ENCODE results near the gene FAM111B. TPM values are rescaled to one million over a fixed set of nuclear protein-coding genes. Genes with fewer than 3 reads are reported as not detected.
"Not testable (repeated sequence)": the region's sequence is repeated elsewhere in the genome, so short reads cannot be mapped to it uniquely, and the experiment has no call there.

FAM111B gene
- total RNA-seq (10 to 100 TPM in 1 of 2 donors, 1 to 10 TPM in 1; 9.5 to 10.5 TPM), polyA plus RNA-seq (ENCODE audit: insufficient read length in 2 of 2) (1 to 10 TPM; 3.3 to 5.7 TPM)
- long read RNA-seq, donor 1: 0 reads
- long read RNA-seq, donor 2, partial matches to known transcripts: 0 of 1 reads
- long read RNA-seq, donor 2, other reads (novel, unspliced or antisense): 0 of 1 reads
- long read RNA-seq, donor 3, partial matches to known transcripts: 0 of 2 reads
- long read RNA-seq, donor 3, other reads (novel, unspliced or antisense): 0 of 2 reads
- long read RNA-seq, donor 4, partial matches to known transcripts: 0 of 2 reads
- long read RNA-seq, donor 4, other reads (novel, unspliced or antisense): 0 of 2 reads

- Histone ChIP-seq H3K9me3 (ENCODE audit: control insufficient read depth, insufficient read depth, low read length) (no peaks in the 10 kb centered on the region), H3K4me1 (ENCODE audit: control insufficient read depth, insufficient read depth, low read length) (peaks cover 19% of the 10 kb centered on the region), H3K27me3 (ENCODE audit: control insufficient read depth, insufficient read depth, low read length) (peaks cover 4% of the 10 kb centered on the region), H3K27ac (ENCODE audit: low read depth, low read length) (peak within 1 kb of the TSS; percentile 30), H3K4me3 (ENCODE audit: low read depth, low read length) (peak within 1 kb of the TSS; percentile 61), H3K36me3 (ENCODE audit: control insufficient read depth, insufficient read depth, low read length) (no peaks in the 10 kb centered on the region)
- peak in 5 of 6 donors; percentile 55 to 96 (median 66) for DNase-seq (ENCODE audit: low read depth in 4 of 6, low spot score in 6 of 6)
- WGBS (ENCODE audit: insufficient coverage): under 1% methylated on average over 58 of the region's 64 CpGs
Measured at GRCh38 chr11:59106363-59107336, at the start of gene FAM111B. Gene FAM111B, plus strand, starts transcription at chr11:59107237. Its CDS starts 2,389 bp downstream, at chr11:59109626.

- Histone ChIP-seq H3K4me1 (ENCODE audit: control insufficient read depth, insufficient read depth, low read length) (peaks cover 13% of the 10 kb centered on the region), H3K4me3 (ENCODE audit: low read depth, low read length) (peak overlapping the region; percentile 39)
- 2% methylated on average over 11 of the region's 27 CpGs for WGBS (ENCODE audit: insufficient coverage)
- H3K27ac ChIP-seq (ENCODE audit: low read depth, low read length); H3K9me3 ChIP-seq (ENCODE audit: control insufficient read depth, insufficient read depth, low read length); H3K27me3 ChIP-seq (ENCODE audit: control insufficient read depth, insufficient read depth, low read length); H3K36me3 ChIP-seq (ENCODE audit: control insufficient read depth, insufficient read depth, low read length): not testable (repeated sequence)
- DNase-seq (ENCODE audit: low read depth in 4 of 6, low spot score in 6 of 6): peak; percentile 68 to 97 (median 82)
Measured at GRCh38 chr11:59058120-59059033, 48.7 kb upstream of the FAM111B start.

- not testable (repeated sequence) for H3K9me3 ChIP-seq (ENCODE audit: control insufficient read depth, insufficient read depth, low read length); H3K4me3 ChIP-seq (ENCODE audit: low read depth, low read length); H3K27ac ChIP-seq (ENCODE audit: low read depth, low read length); H3K36me3 ChIP-seq (ENCODE audit: control insufficient read depth, insufficient read depth, low read length); DNase-seq (ENCODE audit: low read depth in 4 of 6, low spot score in 6 of 6)
- H3K4me1 ChIP-seq (ENCODE audit: control insufficient read depth, insufficient read depth, low read length): peaks cover 13% of the 10 kb centered on the region
- 70% methylated on average over 3 of the region's 3 CpGs for WGBS (ENCODE audit: insufficient coverage)
- peaks cover 11% of the 10 kb centered on the region for H3K27me3 ChIP-seq (ENCODE audit: control insufficient read depth, insufficient read depth, low read length)
Measured at GRCh38 chr11:59060096-59060495, 46.9 kb upstream of the FAM111B start.

- Histone ChIP-seq H3K4me3 (ENCODE audit: low read depth, low read length) (no peak overlapping the region), H3K9me3 (ENCODE audit: control insufficient read depth, insufficient read depth, low read length) (no peaks in the 10 kb centered on the region), H3K4me1 (ENCODE audit: control insufficient read depth, insufficient read depth, low read length) (peaks cover 13% of the 10 kb centered on the region), H3K36me3 (ENCODE audit: control insufficient read depth, insufficient read depth, low read length) (no peaks in the 10 kb centered on the region), H3K27me3 (ENCODE audit: control insufficient read depth, insufficient read depth, low read length) (peaks cover 11% of the 10 kb centered on the region), H3K27ac (ENCODE audit: low read depth, low read length) (no peak overlapping the region)
- WGBS (ENCODE audit: insufficient coverage): 44% methylated on average over 45 of the region's 56 CpGs
- DNase-seq (ENCODE audit: low read depth in 4 of 6, low spot score in 6 of 6): peak in 2 of 6 donors; percentile 22 to 39
Measured at GRCh38 chr11:59062602-59063529, 44.2 kb upstream of the FAM111B start.

GRCh38 chr11:59063996-59064727 lies 42.9 kb upstream of the FAM111B start:
- not testable (repeated sequence) for H3K27ac ChIP-seq (ENCODE audit: low read depth, low read length); DNase-seq (ENCODE audit: low read depth in 4 of 6, low spot score in 6 of 6); H3K4me1 ChIP-seq (ENCODE audit: control insufficient read depth, insufficient read depth, low read length); H3K4me3 ChIP-seq (ENCODE audit: low read depth, low read length); H3K9me3 ChIP-seq (ENCODE audit: control insufficient read depth, insufficient read depth, low read length); H3K36me3 ChIP-seq (ENCODE audit: control insufficient read depth, insufficient read depth, low read length)
- peaks cover 11% of the 10 kb centered on the region for H3K27me3 ChIP-seq (ENCODE audit: control insufficient read depth, insufficient read depth, low read length)
- 89% methylated on average over 12 of the region's 14 CpGs for WGBS (ENCODE audit: insufficient coverage)

- no peaks in the 10 kb centered on the region for H3K4me1 ChIP-seq (ENCODE audit: control insufficient read depth, insufficient read depth, low read length)
- no CpG with 5 or more reads among the region's 1 CpG for WGBS (ENCODE audit: insufficient coverage)
- H3K27ac ChIP-seq (ENCODE audit: low read depth, low read length): no peak overlapping the region
- no peaks in the 10 kb centered on the region for H3K27me3 ChIP-seq (ENCODE audit: control insufficient read depth, insufficient read depth, low read length)
- no peak for DNase-seq (ENCODE audit: low read depth in 4 of 6, low spot score in 6 of 6)
- H3K4me3 ChIP-seq (ENCODE audit: low read depth, low read length): no peak overlapping the region
- no peaks in the 10 kb centered on the region for H3K36me3 ChIP-seq (ENCODE audit: control insufficient read depth, insufficient read depth, low read length)
- H3K9me3 ChIP-seq (ENCODE audit: control insufficient read depth, insufficient read depth, low read length): no peaks in the 10 kb centered on the region
Measured at GRCh38 chr11:59069087-59069486, 38.0 kb upstream of the FAM111B start.

GRCh38 chr11:59076876-59077571 lies 30.0 kb upstream of the FAM111B start:
- Histone ChIP-seq H3K4me3 (ENCODE audit: low read depth, low read length) (no peak overlapping the region), H3K9me3 (ENCODE audit: control insufficient read depth, insufficient read depth, low read length) (peaks cover 1% of the 10 kb centered on the region), H3K27ac (ENCODE audit: low read depth, low read length) (no peak overlapping the region), H3K36me3 (ENCODE audit: control insufficient read depth, insufficient read depth, low read length) (no peaks in the 10 kb centered on the region), H3K27me3 (ENCODE audit: control insufficient read depth, insufficient read depth, low read length) (no peaks in the 10 kb centered on the region), H3K4me1 (ENCODE audit: control insufficient read depth, insufficient read depth, low read length) (no peaks in the 10 kb centered on the region)
- WGBS (ENCODE audit: insufficient coverage): 98% methylated on average over 3 of the region's 8 CpGs
- no peak for DNase-seq (ENCODE audit: low read depth in 4 of 6, low spot score in 6 of 6)

GRCh38 chr11:59078435-59078834 lies 28.6 kb upstream of the FAM111B start:
- H3K4me1 ChIP-seq (ENCODE audit: control insufficient read depth, insufficient read depth, low read length): no peaks in the 10 kb centered on the region
- WGBS (ENCODE audit: insufficient coverage): no CpG with 5 or more reads among the region's 2 CpGs
- H3K27me3 ChIP-seq (ENCODE audit: control insufficient read depth, insufficient read depth, low read length): no peaks in the 10 kb centered on the region

More at GRCh38 chr11:59078435-59078834, 28.6 kb upstream of the FAM111B start:
- no peak overlapping the region for H3K4me3 ChIP-seq (ENCODE audit: low read depth, low read length)
- H3K9me3 ChIP-seq (ENCODE audit: control insufficient read depth, insufficient read depth, low read length): peaks cover 1% of the 10 kb centered on the region
- no peak overlapping the region for H3K27ac ChIP-seq (ENCODE audit: low read depth, low read length)
- no peak for DNase-seq (ENCODE audit: low read depth in 4 of 6, low spot score in 6 of 6)
- no peaks in the 10 kb centered on the region for H3K36me3 ChIP-seq (ENCODE audit: control insufficient read depth, insufficient read depth, low read length)
